HG02981 (cell line): ENCODE data around the gene SHISA7.
A peak's percentile ranks its signal among the peaks of the same experiment; 100 is the strongest.

ENCODE experiments used
- ATAC-seq: cut with Tn5 transposase; IDR thresholded peaks from one replicate; pipeline ENCODE4 v1.9.1; 2021; ENCODE audit warnings: mild to moderate bottlenecking, moderate library complexity; ENCODE audit not compliant: unreplicated experiment

The SHISA7 gene

GRCh38 chr19:55443045-55443823 lies at the start of gene SHISA7:
TSS of gene SHISA7 (minus strand) at chr19:55443300. CDS start at chr19:55442863, 437 bp downstream.
- ATAC-seq: no peak

- ATAC-seq: no peak
Measured at GRCh38 chr19:55492362-55492944, 49.4 kb upstream of the SHISA7 start.

GRCh38 chr19:55491546-55492360 lies 48.7 kb upstream of the SHISA7 start:
- no peak for ATAC-seq

GRCh38 chr19:55490478-55491432 lies 47.7 kb upstream of the SHISA7 start:
- no peak for ATAC-seq

- no peak for ATAC-seq
Measured at GRCh38 chr19:55489711-55490477, 46.8 kb upstream of the SHISA7 start.

- ATAC-seq: no peak
Measured at GRCh38 chr19:55488986-55489710, 46.0 kb upstream of the SHISA7 start.

- no peak for ATAC-seq
Measured at GRCh38 chr19:55487924-55488687, 45.0 kb upstream of the SHISA7 start, which contains the start of gene SSC5D. TSS of gene SSC5D (plus strand) at chr19:55488436. CDS start at chr19:55488590, 154 bp downstream.

- ATAC-seq: no peak
Measured at GRCh38 chr19:55486971-55487923, 44.1 kb upstream of the SHISA7 start.

GRCh38 chr19:55486043-55486970 lies 43.2 kb upstream of the SHISA7 start:
- ATAC-seq: no peak

GRCh38 chr19:55485439-55486011 lies 42.4 kb upstream of the SHISA7 start:
- ATAC-seq: no peak

GRCh38 chr19:55484593-55485438 lies 41.7 kb upstream of the SHISA7 start, which contains the start of gene NAT14:
TSS of gene NAT14 (plus strand) at chr19:55485188. CDS start at chr19:55485709, 521 bp downstream.
- ATAC-seq: peak; percentile 59

- ATAC-seq: no peak
Measured at GRCh38 chr19:55483706-55484592, 40.8 kb upstream of the SHISA7 start.

- ATAC-seq: no peak
Measured at GRCh38 chr19:55482967-55483705, 40.0 kb upstream of the SHISA7 start.
